IPS-18a (cell line): Measurements from ENCODE around the gene HOATZ.

ENCODE experiments used
- H3K27ac ChIP-seq: one replicate; pipeline ENCODE4 v1.5.1; 2013; ENCODE audit warnings: low read length
- H3K27me3 ChIP-seq: one replicate; pipeline ENCODE4 v1.6.1; 2013; ENCODE audit warnings: mild to moderate bottlenecking, low read length; ENCODE audit not compliant: control insufficient read depth, insufficient read depth
- H3K36me3 ChIP-seq: one replicate; pipeline ENCODE4 v1.6.1; 2013; ENCODE audit warnings: low read depth, low read length; ENCODE audit not compliant: control insufficient read depth
- H3K4me1 ChIP-seq: one replicate; pipeline ENCODE4 v1.6.1; 2013; ENCODE audit warnings: low read depth, low read length; ENCODE audit not compliant: control insufficient read depth
- H3K4me3 ChIP-seq: one replicate; pipeline ENCODE4 v1.5.1; 2013; ENCODE audit warnings: low read length
- H3K9ac ChIP-seq: one replicate; pipeline ENCODE4 v1.6.1; 2013; ENCODE audit warnings: mild to moderate bottlenecking, low read length, moderate library complexity
- H3K9me3 ChIP-seq: one replicate; pipeline ENCODE4 v1.6.1; 2013; ENCODE audit warnings: low read depth, low read length; ENCODE audit not compliant: control insufficient read depth

HOATZ gene

DNA sequence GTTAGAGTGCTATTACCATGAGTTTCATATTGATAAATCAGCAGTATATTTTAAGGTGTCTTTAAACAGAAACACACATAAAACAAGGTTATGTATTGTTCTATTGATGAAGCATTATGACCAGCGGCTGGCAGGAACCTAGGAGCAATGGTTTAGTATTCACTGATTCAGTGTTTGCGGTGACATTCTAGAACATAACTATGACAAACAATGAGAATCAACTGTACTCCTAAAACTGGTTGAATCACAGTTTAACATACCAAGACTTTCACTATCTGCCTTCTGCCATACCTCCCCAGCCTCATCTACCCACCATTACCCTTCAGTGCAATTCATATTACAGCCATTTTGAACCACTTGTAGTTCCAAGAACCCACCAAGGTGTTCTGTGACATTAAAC lies 8.8 kb downstream of the HOATZ start:
- no peaks in the 10 kb centered on the region for H3K9me3 ChIP-seq
- H3K4me3 ChIP-seq: no peak overlapping the region
- H3K36me3 ChIP-seq: no peaks in the 10 kb centered on the region
- H3K27me3 ChIP-seq: no peaks in the 10 kb centered on the region
- H3K9ac ChIP-seq: no peak overlapping the region
- H3K27ac ChIP-seq: no peak overlapping the region
- H3K4me1 ChIP-seq: no peaks in the 10 kb centered on the region

- H3K9me3 ChIP-seq: no peaks in the 10 kb centered on the region
- H3K27ac ChIP-seq: no peak overlapping the region
- H3K4me3 ChIP-seq: no peak overlapping the region
- no peak overlapping the region for H3K9ac ChIP-seq
- no peaks in the 10 kb centered on the region for H3K4me1 ChIP-seq
- no peaks in the 10 kb centered on the region for H3K27me3 ChIP-seq
- no peaks in the 10 kb centered on the region for H3K36me3 ChIP-seq
These were observed 9.5 kb downstream of the HOATZ start for GRCh38 chr11:111524056-111524455.

DNA sequence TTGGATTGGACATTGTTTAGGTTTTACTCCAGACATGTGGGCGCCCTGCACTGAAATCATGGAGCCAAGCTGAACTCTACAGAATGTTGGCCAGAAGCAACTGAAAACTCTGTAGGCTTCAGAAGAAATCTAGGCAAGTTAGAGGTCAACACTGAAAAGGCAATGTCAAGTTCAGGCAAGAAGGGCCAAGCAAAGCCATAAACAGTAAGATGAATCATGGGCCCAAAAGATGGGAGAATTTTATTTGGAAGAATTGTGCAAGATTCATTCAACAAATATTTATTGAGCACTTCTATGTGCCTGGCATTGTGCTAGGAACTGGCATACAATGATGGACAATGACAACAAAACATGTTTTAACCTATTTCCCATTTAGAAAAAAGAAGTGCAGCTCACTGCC lies 10.9 kb downstream of the HOATZ start:
- no peak overlapping the region for H3K27ac ChIP-seq
- H3K4me3 ChIP-seq: no peak overlapping the region
- no peaks in the 10 kb centered on the region for H3K4me1 ChIP-seq
- no peaks in the 10 kb centered on the region for H3K9me3 ChIP-seq
- no peaks in the 10 kb centered on the region for H3K36me3 ChIP-seq
- no peaks in the 10 kb centered on the region for H3K27me3 ChIP-seq
- H3K9ac ChIP-seq: no peak overlapping the region

- H3K27ac ChIP-seq: no peak overlapping the region
- no peak overlapping the region for H3K4me3 ChIP-seq
These were observed 11.9 kb downstream of the HOATZ start for GRCh38 chr11:111526501-111526900.

GRCh38 chr11:111527279-111527678 lies 12.7 kb downstream of the HOATZ start:
- no peaks in the 10 kb centered on the region for H3K27me3 ChIP-seq
- no peaks in the 10 kb centered on the region for H3K36me3 ChIP-seq
- H3K4me1 ChIP-seq: no peaks in the 10 kb centered on the region
- no peak overlapping the region for H3K9ac ChIP-seq
- no peak overlapping the region for H3K4me3 ChIP-seq
- no peaks in the 10 kb centered on the region for H3K9me3 ChIP-seq
- H3K27ac ChIP-seq: no peak overlapping the region

More at GRCh38 chr11:111526501-111526900, 11.9 kb downstream of the HOATZ start:
- H3K36me3 ChIP-seq: no peaks in the 10 kb centered on the region
- no peaks in the 10 kb centered on the region for H3K9me3 ChIP-seq
- H3K4me1 ChIP-seq: no peaks in the 10 kb centered on the region
- H3K9ac ChIP-seq: no peak overlapping the region
- H3K27me3 ChIP-seq: no peaks in the 10 kb centered on the region

- H3K9ac ChIP-seq: no peak overlapping the region
- no peaks in the 10 kb centered on the region for H3K4me1 ChIP-seq
- H3K27me3 ChIP-seq: no peaks in the 10 kb centered on the region
- H3K4me3 ChIP-seq: no peak overlapping the region
- H3K27ac ChIP-seq: no peak overlapping the region
- H3K36me3 ChIP-seq: no peaks in the 10 kb centered on the region
- no peaks in the 10 kb centered on the region for H3K9me3 ChIP-seq
These were observed 14.0 kb downstream of the HOATZ start for GRCh38 chr11:111528557-111528956.

GRCh38 chr11:111530091-111530490 lies 15.5 kb downstream of the HOATZ start:
- Histone ChIP-seq H3K4me1 (no peaks in the 10 kb centered on the region), H3K27me3 (no peaks in the 10 kb centered on the region), H3K27ac (no peak overlapping the region), H3K4me3 (no peak overlapping the region), H3K9ac (no peak overlapping the region), H3K36me3 (no peaks in the 10 kb centered on the region), H3K9me3 (no peaks in the 10 kb centered on the region)

DNA sequence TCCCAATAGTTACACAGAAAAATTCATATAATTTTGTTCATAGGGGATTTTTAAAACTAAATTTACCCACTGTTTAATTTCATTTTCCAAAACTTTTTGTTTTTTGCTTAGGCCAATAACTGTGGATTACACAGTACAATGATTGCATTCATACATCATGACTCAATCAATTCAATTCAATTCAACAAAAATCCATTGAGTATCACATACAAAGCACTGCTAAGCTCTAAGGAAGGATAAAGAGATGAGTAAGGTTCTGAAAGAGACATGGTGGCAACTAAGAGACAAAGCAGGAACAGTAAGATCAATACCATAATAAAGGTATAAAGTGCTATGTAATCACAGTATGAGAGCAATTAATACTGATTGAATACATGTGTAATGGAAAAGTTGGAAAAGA lies 16.6 kb downstream of the HOATZ start:
- no peaks in the 10 kb centered on the region for H3K9me3 ChIP-seq
- H3K9ac ChIP-seq: no peak overlapping the region
- no peak overlapping the region for H3K4me3 ChIP-seq
- H3K36me3 ChIP-seq: no peaks in the 10 kb centered on the region
- no peaks in the 10 kb centered on the region for H3K4me1 ChIP-seq
- H3K27me3 ChIP-seq: no peaks in the 10 kb centered on the region
- no peak overlapping the region for H3K27ac ChIP-seq

GRCh38 chr11:111531687-111532364 lies 17.2 kb downstream of the HOATZ start:
- peaks cover 7% of the 10 kb centered on the region for H3K27me3 ChIP-seq
- no peaks in the 10 kb centered on the region for H3K9me3 ChIP-seq
- H3K36me3 ChIP-seq: no peaks in the 10 kb centered on the region
- H3K4me3 ChIP-seq: no peak overlapping the region
- no peak overlapping the region for H3K9ac ChIP-seq
- H3K27ac ChIP-seq: no peak overlapping the region
- H3K4me1 ChIP-seq: no peaks in the 10 kb centered on the region

DNA sequence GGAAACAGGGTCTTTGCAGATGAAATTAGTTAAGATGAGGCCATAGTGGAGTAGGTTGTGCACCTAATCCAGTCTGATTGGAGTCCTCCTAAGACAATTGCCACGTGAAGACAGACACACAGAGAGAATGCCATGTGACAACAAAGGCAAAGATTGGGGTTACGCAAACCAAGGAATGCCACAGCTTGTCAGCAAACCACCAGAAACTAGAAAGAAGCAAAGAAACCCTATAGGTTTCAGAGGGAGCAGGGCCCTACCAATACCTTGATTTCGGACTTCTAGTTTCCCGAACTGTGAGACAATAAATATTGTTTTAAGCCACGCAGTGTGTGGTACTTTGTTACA lies 17.8 kb downstream of the HOATZ start:
- Histone ChIP-seq H3K4me1 (peaks cover 3% of the 10 kb centered on the region), H3K4me3 (no peak overlapping the region), H3K9me3 (no peaks in the 10 kb centered on the region), H3K27ac (no peak overlapping the region), H3K27me3 (peaks cover 8% of the 10 kb centered on the region), H3K36me3 (no peaks in the 10 kb centered on the region), H3K9ac (no peak overlapping the region)

- H3K27me3 ChIP-seq: peaks cover 36% of the 10 kb centered on the region
- peaks cover 13% of the 10 kb centered on the region for H3K4me1 ChIP-seq
- H3K27ac ChIP-seq: no peak overlapping the region
- H3K4me3 ChIP-seq: no peak overlapping the region
- H3K9ac ChIP-seq: no peak overlapping the region
- H3K9me3 ChIP-seq: no peaks in the 10 kb centered on the region
- no peaks in the 10 kb centered on the region for H3K36me3 ChIP-seq
These were observed 20.7 kb downstream of the HOATZ start for GRCh38 chr11:111535281-111535680.

GRCh38 chr11:111537336-111537860 lies 22.8 kb downstream of the HOATZ start:
- H3K9me3 ChIP-seq: no peaks in the 10 kb centered on the region

More at GRCh38 chr11:111537336-111537860, 22.8 kb downstream of the HOATZ start:
- no peak overlapping the region for H3K4me3 ChIP-seq
- H3K4me1 ChIP-seq: peaks cover 21% of the 10 kb centered on the region
- no peak overlapping the region for H3K9ac ChIP-seq
- no peaks in the 10 kb centered on the region for H3K36me3 ChIP-seq
- H3K27ac ChIP-seq: no peak overlapping the region
- H3K27me3 ChIP-seq: peaks cover 57% of the 10 kb centered on the region
